ENCODE results near the gene GLDC.

DNA sequence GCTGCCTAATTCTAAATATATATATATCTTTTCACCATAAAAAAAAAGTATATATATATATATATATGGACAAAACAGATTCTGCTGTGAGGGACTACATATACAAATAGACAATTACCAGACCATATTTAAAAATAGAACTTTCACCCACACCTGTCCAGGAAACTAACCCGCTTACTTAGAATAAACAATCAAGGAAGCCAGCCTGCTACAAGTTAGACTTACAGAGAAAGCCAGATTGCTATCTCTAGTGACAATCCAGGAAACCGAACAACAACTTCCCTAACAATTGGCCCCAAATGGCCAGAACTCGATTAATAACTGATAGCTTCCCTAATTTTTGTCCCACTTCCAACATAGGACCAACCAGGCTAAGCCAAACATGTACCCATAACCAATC is 5.9 kb downstream of the GLDC start:
- TF ChIP-seq ZNF274 (IDR thresholded peaks at IDR 0.05; ENCODE audit: low read depth, low read length) (no peak), YY1 (IDR thresholded peaks at IDR 0.05; ENCODE audit: insufficient read depth, insufficient read length) (no peak)

All from NT2/D1 (cell line).